Duodenal mucosa (tissue), 2 donors: ENCODE data around the gene C17orf114.

ENCODE experiments used
- H3K27ac ChIP-seq: one replicate; pipeline ENCODE4 v1.7.0; 2013; ENCODE audit warnings: low read depth, low read length
- H3K27me3 ChIP-seq, 2 donors: one replicate each; pipeline ENCODE4 v1.7.0; 2013; ENCODE audit warnings: low read length in 2 of 2, control low read depth in 1 of 2; ENCODE audit not compliant: insufficient read depth in 2 of 2, control insufficient read depth in 1 of 2
- H3K36me3 ChIP-seq, 2 donors: one replicate each; pipeline ENCODE4 v1.7.0; 2013; ENCODE audit warnings: low read length in 2 of 2, control low read depth in 1 of 2; ENCODE audit not compliant: insufficient read depth in 2 of 2, control insufficient read depth in 1 of 2
- H3K4me1 ChIP-seq, 2 donors: one replicate each; pipeline ENCODE4 v1.7.0; 2013; ENCODE audit warnings: low read length in 2 of 2, control low read depth in 1 of 2; ENCODE audit not compliant: insufficient read depth in 2 of 2, control insufficient read depth in 1 of 2
- H3K4me3 ChIP-seq, 2 donors: one replicate each; pipeline ENCODE4 v1.7.0; 2013; ENCODE audit warnings: low read length in 2 of 2, low read depth in 1 of 2
- H3K9ac ChIP-seq, 2 donors: one replicate each; pipeline ENCODE4 v1.7.0; 2013; ENCODE audit warnings: low read length in 2 of 2, low read depth in 1 of 2
- H3K9me3 ChIP-seq, 2 donors: one replicate each; pipeline ENCODE4 v1.7.0; 2013; ENCODE audit warnings: low read length in 2 of 2, control low read depth in 1 of 2; ENCODE audit not compliant: control insufficient read depth in 1 of 2

C17orf114 gene

DNA sequence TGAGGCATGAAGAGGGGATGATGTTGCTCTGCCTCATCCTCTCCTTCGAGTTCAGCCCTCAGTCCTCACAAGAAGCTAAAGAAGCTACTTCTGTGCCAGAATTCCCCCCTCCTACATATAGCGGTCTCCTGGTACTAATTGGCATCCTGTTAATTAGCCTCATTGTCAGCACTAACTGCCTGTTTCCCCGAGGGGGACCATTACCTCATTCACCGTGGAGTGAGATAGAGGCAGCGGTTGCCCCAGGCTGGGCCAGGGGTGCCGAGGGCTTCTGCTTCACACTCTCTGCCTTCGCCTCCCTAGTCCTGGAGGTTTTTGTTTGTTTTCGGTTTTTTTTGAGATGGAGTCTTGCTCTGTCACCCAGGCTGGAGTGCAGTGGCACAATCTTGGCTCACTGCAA lies 25.3 kb upstream of the C17orf114 start:
- Histone ChIP-seq H3K9me3 (no peaks in the 10 kb centered on the region), H3K27ac (no peak overlapping the region), H3K4me1 (no peaks in the 10 kb centered on the region), H3K4me3 (no peak overlapping the region), H3K36me3 (peaks cover 0 to 2% of the 10 kb centered on the region in 2 donors), H3K27me3 (no peaks in the 10 kb centered on the region), H3K9ac (no peak overlapping the region)

DNA sequence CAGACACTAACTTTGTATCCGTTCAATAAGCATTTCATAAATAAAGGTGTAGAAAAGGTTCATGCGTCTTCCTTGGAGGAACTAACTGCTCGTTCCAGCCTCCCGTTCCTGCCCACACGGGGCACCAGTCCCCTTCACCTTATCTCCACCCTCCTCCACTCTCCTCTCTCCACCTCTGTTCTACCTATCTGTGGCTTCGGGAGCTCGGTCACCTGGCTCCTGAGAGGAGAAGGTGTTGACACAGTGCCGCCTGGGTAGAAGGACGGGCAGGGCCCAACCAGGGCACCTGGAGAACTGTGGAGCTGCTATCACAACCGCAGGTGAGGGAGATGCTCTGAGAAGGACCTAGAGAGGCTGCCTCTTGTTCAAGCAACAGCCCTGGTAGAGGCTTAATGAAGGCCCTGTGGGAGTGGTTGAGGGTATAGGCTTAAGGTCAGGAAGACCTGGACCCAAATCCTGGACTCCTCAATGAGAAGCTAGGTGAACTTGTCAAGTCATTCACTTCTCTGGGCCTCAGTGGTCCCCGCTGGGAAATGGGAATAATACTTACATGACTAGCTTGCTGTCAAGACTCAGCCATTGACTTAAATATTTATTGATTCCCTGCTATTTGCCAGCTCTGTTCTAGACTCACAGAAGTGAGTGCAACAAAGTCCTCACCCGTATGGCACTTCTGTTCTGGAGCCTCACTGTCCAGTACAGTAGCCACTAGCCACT lies 21.4 kb upstream of the C17orf114 start:
- H3K4me1 ChIP-seq, result no peaks in the 10 kb centered on the region
- no peak overlapping the region for H3K27ac ChIP-seq
- H3K36me3 ChIP-seq, result peaks cover 0 to 9% of the 10 kb centered on the region in 2 donors
- no peaks in the 10 kb centered on the region for H3K27me3 ChIP-seq
- no peaks in the 10 kb centered on the region for H3K9me3 ChIP-seq
- H3K4me3 ChIP-seq, result no peak overlapping the region
- no peak overlapping the region for H3K9ac ChIP-seq

DNA sequence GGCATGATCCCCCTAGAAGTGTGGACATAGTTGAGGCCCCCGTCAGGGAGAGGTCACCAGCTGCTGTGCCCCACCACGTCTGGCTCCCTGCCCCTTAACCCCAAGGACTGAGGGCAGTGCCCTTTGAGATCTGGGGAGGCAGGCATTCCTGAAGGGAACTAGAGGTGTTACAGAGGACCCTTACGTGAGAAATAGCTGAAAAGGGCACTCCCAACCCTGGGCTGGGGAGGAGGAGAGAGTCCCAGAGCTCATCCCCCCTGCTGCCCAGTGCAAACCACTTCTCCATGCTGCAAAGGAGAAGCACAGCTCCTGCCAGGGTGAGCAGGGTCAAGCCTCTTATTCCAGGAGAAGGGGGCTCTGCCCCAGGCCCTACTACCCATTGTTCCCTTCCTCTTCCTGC lies 20.7 kb upstream of the C17orf114 start:
- H3K36me3 ChIP-seq, result peaks cover 0 to 9% of the 10 kb centered on the region in 2 donors
- H3K9ac ChIP-seq, result no peak overlapping the region
- no peak overlapping the region for H3K4me3 ChIP-seq
- H3K4me1 ChIP-seq, result no peaks in the 10 kb centered on the region
- no peaks in the 10 kb centered on the region for H3K9me3 ChIP-seq
- no peaks in the 10 kb centered on the region for H3K27me3 ChIP-seq
- no peak overlapping the region for H3K27ac ChIP-seq

DNA sequence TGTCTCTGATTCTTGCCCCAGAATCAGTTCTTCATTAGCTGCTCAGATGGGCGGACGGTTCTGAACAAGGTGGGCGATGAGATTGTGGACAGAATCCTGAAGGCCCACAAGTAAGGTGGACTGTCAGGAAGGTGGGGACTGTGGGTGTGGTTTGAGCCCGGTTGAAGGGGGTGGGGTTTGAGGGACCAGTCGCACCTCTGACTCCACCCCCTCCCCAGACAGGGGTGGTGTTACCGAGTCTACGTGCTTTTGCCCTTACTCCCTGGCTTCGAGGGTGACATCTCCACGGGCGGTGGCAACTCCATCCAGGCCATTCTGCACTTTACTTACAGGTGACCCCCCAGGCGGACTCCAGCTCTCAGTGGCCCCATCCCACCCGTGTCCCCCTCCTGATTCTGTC lies 16.1 kb upstream of the C17orf114 start:
- H3K36me3 ChIP-seq, result peaks cover 0 to 34% of the 10 kb centered on the region in 2 donors
- H3K27me3 ChIP-seq, result no peaks in the 10 kb centered on the region
- H3K27ac ChIP-seq, result no peak overlapping the region

DNA sequence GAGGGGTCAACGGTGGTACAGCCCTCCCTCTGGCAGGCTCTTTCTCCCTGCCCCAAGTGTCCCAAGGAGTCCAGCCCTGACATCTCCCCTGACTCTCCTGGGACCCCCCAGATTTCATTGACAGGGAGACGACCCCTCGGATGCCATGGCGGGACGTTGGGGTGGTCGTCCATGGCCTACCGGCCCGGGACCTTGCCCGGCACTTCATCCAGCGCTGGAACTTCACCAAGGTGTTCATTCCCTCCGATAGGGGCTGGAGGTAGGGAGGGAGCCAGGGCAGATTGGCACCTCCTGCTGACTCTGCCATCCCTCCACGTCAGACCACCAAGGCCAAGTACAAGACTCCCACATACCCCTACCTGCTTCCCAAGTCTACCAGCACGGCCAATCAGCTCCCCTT lies 14.7 kb upstream of the C17orf114 start:
- Histone ChIP-seq H3K27ac (no peak overlapping the region), H3K36me3 (peaks cover 0 to 31% of the 10 kb centered on the region in 2 donors), H3K4me3 (no peak overlapping the region), H3K4me1 (peaks cover 0 to 6% of the 10 kb centered on the region in 2 donors), H3K9me3 (no peaks in the 10 kb centered on the region), H3K27me3 (no peaks in the 10 kb centered on the region), H3K9ac (no peak overlapping the region)

More for the DNA sequence above, 16.1 kb upstream of the C17orf114 start:
- H3K9ac ChIP-seq, result no peak overlapping the region
- no peak overlapping the region for H3K4me3 ChIP-seq
- peaks cover 0 to 6% of the 10 kb centered on the region in 2 donors for H3K4me1 ChIP-seq
- no peaks in the 10 kb centered on the region for H3K9me3 ChIP-seq

DNA sequence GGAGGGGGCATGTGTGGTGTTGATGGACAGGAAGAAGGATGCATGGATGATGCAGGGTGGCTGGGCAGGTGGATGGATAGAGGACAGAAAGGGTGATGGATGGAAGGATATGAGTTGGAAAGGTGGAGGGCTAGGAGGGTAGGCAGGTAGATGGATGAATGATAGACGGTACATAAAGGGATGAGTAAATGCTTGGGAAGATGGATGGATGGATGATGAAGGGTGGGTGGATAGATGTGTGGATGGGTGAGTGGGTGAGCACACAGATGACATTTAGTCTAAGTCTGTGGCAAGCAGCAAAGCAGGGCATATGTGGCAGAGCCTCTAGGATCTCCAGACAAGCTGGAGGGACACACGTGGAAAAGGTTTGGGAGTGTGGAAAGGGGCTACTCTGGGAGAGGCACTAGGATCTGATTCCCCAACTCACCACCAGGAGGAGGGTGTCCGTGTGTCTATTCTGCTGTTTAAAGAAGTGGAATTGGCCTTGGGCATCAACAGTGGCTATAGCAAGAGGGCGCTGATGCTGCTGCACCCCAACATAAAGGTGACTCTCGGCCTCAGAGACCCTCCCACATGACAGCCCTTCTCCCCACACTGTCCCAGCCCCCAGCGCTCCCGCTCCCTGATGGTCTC lies 13.0 kb upstream of the C17orf114 start:
- no peak overlapping the region for H3K4me3 ChIP-seq
- no peak overlapping the region for H3K9ac ChIP-seq
- no peaks in the 10 kb centered on the region for H3K27me3 ChIP-seq
- H3K9me3 ChIP-seq, result no peaks in the 10 kb centered on the region
- peaks cover 0 to 31% of the 10 kb centered on the region in 2 donors for H3K36me3 ChIP-seq
- no peak overlapping the region for H3K27ac ChIP-seq
- peaks cover 0 to 9% of the 10 kb centered on the region in 2 donors for H3K4me1 ChIP-seq

DNA sequence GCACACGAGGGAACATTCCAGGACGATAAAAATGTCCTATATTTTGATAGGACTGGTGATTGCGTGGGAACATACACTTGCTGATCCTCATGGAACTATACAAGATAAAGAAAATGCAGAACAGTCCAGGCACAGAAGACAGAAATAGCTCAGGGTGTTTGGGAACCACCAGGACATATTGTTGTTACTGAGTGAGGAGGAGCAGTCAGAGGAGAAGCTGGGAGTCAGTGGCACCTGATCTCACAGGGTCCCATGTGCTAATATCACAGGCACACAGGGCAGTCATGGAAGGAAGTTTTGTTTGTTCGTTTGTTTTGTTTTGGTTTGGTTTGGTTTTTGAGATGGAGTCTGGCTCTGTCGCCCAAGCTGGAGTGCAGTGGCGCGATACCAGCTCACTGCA lies 10.6 kb upstream of the C17orf114 start:
- H3K4me1 ChIP-seq, result peaks cover 4 to 15% of the 10 kb centered on the region in 2 donors
- no peak overlapping the region for H3K4me3 ChIP-seq
- H3K36me3 ChIP-seq, result peaks cover 0 to 31% of the 10 kb centered on the region in 2 donors
- H3K9ac ChIP-seq, result no peak overlapping the region
- H3K27ac ChIP-seq, result no peak overlapping the region
- no peaks in the 10 kb centered on the region for H3K9me3 ChIP-seq
- H3K27me3 ChIP-seq, result no peaks in the 10 kb centered on the region

DNA sequence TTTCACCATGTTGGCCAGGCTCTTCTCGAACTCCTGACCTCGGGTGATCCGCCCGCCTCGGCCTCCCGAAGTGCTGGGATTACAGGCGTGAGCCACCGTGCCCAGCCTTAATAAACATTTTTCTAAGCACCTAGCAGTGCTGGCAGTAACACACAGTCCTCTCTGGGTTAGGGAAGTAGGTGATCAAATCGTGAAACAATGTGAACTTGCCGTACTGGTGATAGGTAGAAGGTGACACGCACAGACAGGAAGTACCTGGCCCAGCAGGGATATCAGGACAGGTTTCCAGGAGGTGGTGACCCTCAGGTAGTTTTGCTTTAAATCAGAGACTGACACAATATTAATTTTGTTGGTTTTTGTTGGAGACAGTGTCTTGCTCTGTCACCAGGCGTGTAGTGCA lies 9.3 kb upstream of the C17orf114 start:
- Histone ChIP-seq H3K4me1 (peaks cover 6 to 17% of the 10 kb centered on the region in 2 donors), H3K9ac (no peak overlapping the region), H3K27me3 (no peaks in the 10 kb centered on the region), H3K4me3 (no peak overlapping the region), H3K36me3 (peaks cover 0 to 24% of the 10 kb centered on the region in 2 donors), H3K9me3 (no peaks in the 10 kb centered on the region), H3K27ac (no peak overlapping the region)

DNA sequence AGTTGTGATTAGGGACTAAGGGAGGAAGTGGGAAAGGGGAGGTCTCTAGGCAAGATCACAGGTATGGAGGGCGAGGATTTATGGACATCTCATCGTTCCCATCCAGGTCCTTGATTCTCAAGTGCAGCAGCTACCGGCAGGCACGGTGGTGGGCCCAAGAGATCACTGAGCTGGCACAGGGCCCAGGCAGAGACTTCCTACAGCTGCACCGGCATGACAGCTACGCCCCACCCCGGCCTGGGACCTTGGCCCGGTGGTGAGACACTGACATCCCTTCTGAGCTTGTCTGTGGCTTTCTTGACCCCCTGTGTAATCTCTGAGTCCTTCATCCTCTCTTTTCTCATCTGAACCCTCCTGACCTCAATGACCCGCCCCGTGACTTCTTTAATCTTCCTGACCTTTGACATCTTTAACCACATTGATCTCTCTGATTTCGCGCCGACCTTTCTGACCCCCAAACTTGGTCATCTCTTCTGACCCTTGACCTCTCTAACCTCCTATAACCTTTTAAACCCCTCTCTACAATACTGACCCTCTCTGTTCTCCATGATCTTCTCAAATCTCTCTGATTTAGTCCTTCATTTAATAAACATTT lies 8.7 kb upstream of the C17orf114 start:
- Histone ChIP-seq H3K9me3 (no peaks in the 10 kb centered on the region), H3K36me3 (peaks cover 0 to 22% of the 10 kb centered on the region in 2 donors), H3K27me3 (no peaks in the 10 kb centered on the region), H3K4me1 (peaks cover 12 to 23% of the 10 kb centered on the region in 2 donors), H3K27ac (no peak overlapping the region), H3K4me3 (no peak overlapping the region), H3K9ac (no peak overlapping the region)

DNA sequence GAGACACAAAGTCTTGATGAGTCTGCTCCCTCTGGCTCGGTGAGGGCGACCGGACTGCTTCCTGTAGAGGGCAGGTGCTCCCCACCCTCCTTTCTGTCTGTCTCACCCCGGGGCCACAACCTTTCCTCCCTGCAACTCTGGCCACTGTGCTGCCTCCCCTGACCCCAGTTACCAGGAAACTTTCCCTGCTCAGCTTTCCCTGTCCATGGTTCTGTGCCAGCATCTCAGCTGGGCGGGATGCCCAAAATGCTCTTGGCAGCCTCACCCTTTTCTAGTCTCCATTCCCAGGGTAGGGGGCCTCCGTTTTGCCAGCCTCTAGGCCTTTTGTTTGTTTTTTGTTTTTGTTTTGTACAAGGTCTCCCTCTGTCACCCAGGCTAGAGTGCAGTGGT lies 6.2 kb upstream of the C17orf114 start:
- H3K4me1 ChIP-seq, result peaks cover 12 to 17% of the 10 kb centered on the region in 2 donors
- peaks cover 0 to 5% of the 10 kb centered on the region in 2 donors for H3K36me3 ChIP-seq
- H3K4me3 ChIP-seq, result no peak overlapping the region
- no peak overlapping the region for H3K9ac ChIP-seq
- no peaks in the 10 kb centered on the region for H3K27me3 ChIP-seq
- no peak overlapping the region for H3K27ac ChIP-seq
- H3K9me3 ChIP-seq, result no peaks in the 10 kb centered on the region
